ENCODE data around the gene THOC7. TPM values are rescaled to one million over a fixed set of nuclear protein-coding genes. Genes with fewer than 3 reads are reported as not detected.

Gene THOC7
- polyA plus RNA-seq, 3 donors: 22.2 to 74.8 (median 70.1) TPM

DNA sequence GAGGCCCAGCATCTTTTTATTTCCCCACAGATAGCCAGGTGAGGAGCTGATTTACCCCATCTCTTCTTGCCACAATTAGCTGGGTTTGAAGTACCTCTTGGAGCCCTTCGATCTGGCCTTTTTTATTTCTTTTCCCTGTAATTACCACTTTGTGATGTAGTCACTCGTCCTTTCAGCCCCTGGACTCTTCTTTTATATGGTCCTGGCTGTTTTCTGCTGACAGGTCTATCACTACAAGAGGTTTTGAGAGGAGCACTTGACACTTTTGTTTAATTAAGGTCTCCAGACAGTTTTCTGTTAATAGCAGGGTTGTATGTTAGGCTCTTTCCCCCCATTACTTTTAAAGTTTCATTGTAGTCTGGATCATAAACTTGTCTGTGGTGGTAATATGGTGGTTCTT lies 11.9 kb upstream of the THOC7 start:
- peaks cover 24% of the 10 kb centered on the region for H3K4me1 Mint-ChIP-seq
- H3K36me3 ChIP-seq (replicated peaks in 1 of 2; ENCODE audit: control insufficient read depth in 1 of 2, insufficient read depth in 2 of 2, low read length in 2 of 2): peaks cover 0 to 10% of the 10 kb centered on the region in 2 donors
- DNase-seq: no peak
- H3K4me3 Mint-ChIP-seq: no peak overlapping the region
- no peaks in the 10 kb centered on the region for H3K9me3 ChIP-seq (replicated peaks in 1 of 2; ENCODE audit: control insufficient read depth in 1 of 2, insufficient read depth in 1 of 2, low read length in 2 of 2)
- H3K4me2 ChIP-seq (replicated peaks; ENCODE audit: extremely low read depth, low read length, poor library complexity, severe bottlenecking): no peak overlapping the region
- peaks cover 99% of the 10 kb centered on the region for H4K20me1 ChIP-seq (ENCODE audit: insufficient read depth, low read length)
- WGBS (ENCODE audit: insufficient coverage): 100% methylated on average over 1 of the region's 2 CpGs
- H3K79me2 ChIP-seq (ENCODE audit: insufficient read depth, low read length): peaks cover 99% of the 10 kb centered on the region
- peaks cover 5 to 14% of the 10 kb centered on the region in 2 donors for H3K36me3 Mint-ChIP-seq
- peaks cover 7 to 9% of the 10 kb centered on the region in 2 donors for H3K4me1 ChIP-seq (ENCODE audit: control insufficient read depth in 1 of 2, insufficient read depth in 2 of 2, low read length in 2 of 2)
- H2AFZ ChIP-seq (ENCODE audit: insufficient read depth, low read depth, low read length, poor library complexity, severe bottlenecking): no peak overlapping the region
- H3K27ac Mint-ChIP-seq: peak overlapping the region in 5 of 7 donors; percentile 2 to 73 (median 51)
- H3K9me3 Mint-ChIP-seq: no peaks in the 10 kb centered on the region
- peaks cover 0 to 2% (median 0%) of the 10 kb centered on the region in 3 donors for H3K27me3 Mint-ChIP-seq (ENCODE audit: low read depth in 3 of 3)
- peak overlapping the region in 1 of 2 donors; percentile 20 for H3K27ac ChIP-seq (ENCODE audit: low read depth in 1 of 2, low read length in 2 of 2)
- H3K4me3 ChIP-seq (replicated peaks in 1 of 3; ENCODE audit: low read depth in 2 of 3, low read length in 3 of 3): no peak overlapping the region
- H3K9ac ChIP-seq (ENCODE audit: insufficient read depth, low read length, poor library complexity, severe bottlenecking): no peak overlapping the region
- intact Hi-C loops (cut with micrococcal nuclease): loop anchor here in 1 of 2 donors (5.0 kb wide), 1 partner anchor 37 kb away; the partner anchor contains the start of gene SCAANT1
- no peaks in the 10 kb centered on the region for H3K27me3 ChIP-seq (ENCODE audit: control insufficient read depth in 2 of 2, insufficient read depth in 2 of 2, low read length in 2 of 2)
- TF ChIP-seq, protein P1, sequence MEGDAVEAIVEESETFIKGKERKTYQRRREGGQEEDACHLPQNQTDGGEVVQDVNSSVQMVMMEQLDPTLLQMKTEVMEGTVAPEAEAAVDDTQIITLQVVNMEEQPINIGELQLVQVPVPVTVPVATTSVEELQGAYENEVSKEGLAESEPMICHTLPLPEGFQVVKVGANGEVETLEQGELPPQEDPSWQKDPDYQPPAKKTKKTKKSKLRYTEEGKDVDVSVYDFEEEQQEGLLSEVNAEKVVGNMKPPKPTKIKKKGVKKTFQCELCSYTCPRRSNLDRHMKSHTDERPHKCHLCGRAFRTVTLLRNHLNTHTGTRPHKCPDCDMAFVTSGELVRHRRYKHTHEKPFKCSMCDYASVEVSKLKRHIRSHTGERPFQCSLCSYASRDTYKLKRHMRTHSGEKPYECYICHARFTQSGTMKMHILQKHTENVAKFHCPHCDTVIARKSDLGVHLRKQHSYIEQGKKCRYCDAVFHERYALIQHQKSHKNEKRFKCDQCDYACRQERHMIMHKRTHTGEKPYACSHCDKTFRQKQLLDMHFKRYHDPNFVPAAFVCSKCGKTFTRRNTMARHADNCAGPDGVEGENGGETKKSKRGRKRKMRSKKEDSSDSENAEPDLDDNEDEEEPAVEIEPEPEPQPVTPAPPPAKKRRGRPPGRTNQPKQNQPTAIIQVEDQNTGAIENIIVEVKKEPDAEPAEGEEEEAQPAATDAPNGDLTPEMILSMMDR (IDR thresholded peaks at IDR 0.05): no peak

DNA sequence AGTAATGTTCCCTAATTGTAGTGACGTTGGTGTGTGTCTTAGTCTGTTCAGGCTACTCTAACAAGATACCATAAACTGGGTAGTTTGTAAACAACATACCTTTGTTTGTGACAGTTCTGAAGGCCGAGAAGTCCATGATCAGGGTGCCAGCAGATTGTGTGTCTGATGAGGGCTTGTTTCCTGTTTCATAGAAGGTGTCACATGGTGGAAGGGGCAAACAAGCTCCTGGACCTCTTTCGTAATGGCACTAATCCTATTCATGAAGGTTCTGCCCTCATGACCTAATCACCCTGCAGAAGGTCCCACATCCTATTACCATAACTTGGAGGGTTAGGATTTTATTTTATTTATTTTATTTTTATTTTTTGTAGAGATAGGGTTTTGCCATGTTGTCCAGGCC lies 11.2 kb upstream of the THOC7 start:
- Histone ChIP-seq H3K27me3 (ENCODE audit: control insufficient read depth in 2 of 2, insufficient read depth in 2 of 2, low read length in 2 of 2) (no peaks in the 10 kb centered on the region), H3K4me1 (ENCODE audit: control insufficient read depth in 1 of 2, insufficient read depth in 2 of 2, low read length in 2 of 2) (peaks cover 7 to 9% of the 10 kb centered on the region in 2 donors), H3K4me3 (replicated peaks in 1 of 3; ENCODE audit: low read depth in 2 of 3, low read length in 3 of 3) (no peak overlapping the region), H3K27ac (ENCODE audit: low read depth in 1 of 2, low read length in 2 of 2) (peak overlapping the region in 1 of 2 donors; percentile 68), H4K20me1 (ENCODE audit: insufficient read depth, low read length) (peaks cover 99% of the 10 kb centered on the region), H3K9me3 (replicated peaks in 1 of 2; ENCODE audit: control insufficient read depth in 1 of 2, insufficient read depth in 1 of 2, low read length in 2 of 2) (no peaks in the 10 kb centered on the region), H3K4me2 (replicated peaks; ENCODE audit: extremely low read depth, low read length, poor library complexity, severe bottlenecking) (no peak overlapping the region), H3K36me3 (replicated peaks in 1 of 2; ENCODE audit: control insufficient read depth in 1 of 2, insufficient read depth in 2 of 2, low read length in 2 of 2) (peaks cover 0 to 10% of the 10 kb centered on the region in 2 donors), H3K9ac (ENCODE audit: insufficient read depth, low read length, poor library complexity, severe bottlenecking) (no peak overlapping the region), H3K79me2 (ENCODE audit: insufficient read depth, low read length) (peaks cover 99% of the 10 kb centered on the region), H2AFZ (ENCODE audit: insufficient read depth, low read depth, low read length, poor library complexity, severe bottlenecking) (peak overlapping the region; percentile 1)
- H3K27me3 Mint-ChIP-seq (ENCODE audit: low read depth in 3 of 3): peaks cover 0 to 2% (median 0%) of the 10 kb centered on the region in 3 donors
- no peaks in the 10 kb centered on the region for H3K9me3 Mint-ChIP-seq
- H3K36me3 Mint-ChIP-seq: peaks cover 5 to 9% of the 10 kb centered on the region in 2 donors
- TF ChIP-seq, protein P1 (IDR thresholded peaks at IDR 0.05): no peak
- intact Hi-C loops (cut with micrococcal nuclease): loop anchor here in 1 of 2 donors (5.0 kb wide), 1 partner anchor 38 kb away; the partner anchor contains the start of gene SCAANT1
- DNase-seq: peak; percentile 36 to 66 (median 46)
- peaks cover 22% of the 10 kb centered on the region for H3K4me1 Mint-ChIP-seq
- peak overlapping the region; percentile 2 to 85 (median 58) for H3K27ac Mint-ChIP-seq
- WGBS (ENCODE audit: insufficient coverage): no CpG with 5 or more reads among the region's 3 CpGs
- H3K4me3 Mint-ChIP-seq: no peak overlapping the region

All from CD14-positive monocyte (primary cell).